Stimulated activated CD4-positive, alpha-beta T cell treated with anti-CD3 and anti-CD28 coated beads, Interleukin-1b, Interleukin-23, amount 100 ng/mL, for 24 hours (primary cell): ENCODE results near the gene LGR6.
"Not testable (repeated sequence)": the region's sequence is repeated elsewhere in the genome, so short reads cannot be mapped to it uniquely, and the experiment has no call there.

Experiments used
- DNase-seq, 4 experiments: peaks; one replicate each; pipeline ENCODE4 v3.0.0-alpha.2; 2020; ENCODE audit warnings: low read depth in 4 of 4, low spot score in 1 of 4

Gene LGR6, protein sequence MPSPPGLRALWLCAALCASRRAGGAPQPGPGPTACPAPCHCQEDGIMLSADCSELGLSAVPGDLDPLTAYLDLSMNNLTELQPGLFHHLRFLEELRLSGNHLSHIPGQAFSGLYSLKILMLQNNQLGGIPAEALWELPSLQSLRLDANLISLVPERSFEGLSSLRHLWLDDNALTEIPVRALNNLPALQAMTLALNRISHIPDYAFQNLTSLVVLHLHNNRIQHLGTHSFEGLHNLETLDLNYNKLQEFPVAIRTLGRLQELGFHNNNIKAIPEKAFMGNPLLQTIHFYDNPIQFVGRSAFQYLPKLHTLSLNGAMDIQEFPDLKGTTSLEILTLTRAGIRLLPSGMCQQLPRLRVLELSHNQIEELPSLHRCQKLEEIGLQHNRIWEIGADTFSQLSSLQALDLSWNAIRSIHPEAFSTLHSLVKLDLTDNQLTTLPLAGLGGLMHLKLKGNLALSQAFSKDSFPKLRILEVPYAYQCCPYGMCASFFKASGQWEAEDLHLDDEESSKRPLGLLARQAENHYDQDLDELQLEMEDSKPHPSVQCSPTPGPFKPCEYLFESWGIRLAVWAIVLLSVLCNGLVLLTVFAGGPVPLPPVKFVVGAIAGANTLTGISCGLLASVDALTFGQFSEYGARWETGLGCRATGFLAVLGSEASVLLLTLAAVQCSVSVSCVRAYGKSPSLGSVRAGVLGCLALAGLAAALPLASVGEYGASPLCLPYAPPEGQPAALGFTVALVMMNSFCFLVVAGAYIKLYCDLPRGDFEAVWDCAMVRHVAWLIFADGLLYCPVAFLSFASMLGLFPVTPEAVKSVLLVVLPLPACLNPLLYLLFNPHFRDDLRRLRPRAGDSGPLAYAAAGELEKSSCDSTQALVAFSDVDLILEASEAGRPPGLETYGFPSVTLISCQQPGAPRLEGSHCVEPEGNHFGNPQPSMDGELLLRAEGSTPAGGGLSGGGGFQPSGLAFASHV

DNA sequence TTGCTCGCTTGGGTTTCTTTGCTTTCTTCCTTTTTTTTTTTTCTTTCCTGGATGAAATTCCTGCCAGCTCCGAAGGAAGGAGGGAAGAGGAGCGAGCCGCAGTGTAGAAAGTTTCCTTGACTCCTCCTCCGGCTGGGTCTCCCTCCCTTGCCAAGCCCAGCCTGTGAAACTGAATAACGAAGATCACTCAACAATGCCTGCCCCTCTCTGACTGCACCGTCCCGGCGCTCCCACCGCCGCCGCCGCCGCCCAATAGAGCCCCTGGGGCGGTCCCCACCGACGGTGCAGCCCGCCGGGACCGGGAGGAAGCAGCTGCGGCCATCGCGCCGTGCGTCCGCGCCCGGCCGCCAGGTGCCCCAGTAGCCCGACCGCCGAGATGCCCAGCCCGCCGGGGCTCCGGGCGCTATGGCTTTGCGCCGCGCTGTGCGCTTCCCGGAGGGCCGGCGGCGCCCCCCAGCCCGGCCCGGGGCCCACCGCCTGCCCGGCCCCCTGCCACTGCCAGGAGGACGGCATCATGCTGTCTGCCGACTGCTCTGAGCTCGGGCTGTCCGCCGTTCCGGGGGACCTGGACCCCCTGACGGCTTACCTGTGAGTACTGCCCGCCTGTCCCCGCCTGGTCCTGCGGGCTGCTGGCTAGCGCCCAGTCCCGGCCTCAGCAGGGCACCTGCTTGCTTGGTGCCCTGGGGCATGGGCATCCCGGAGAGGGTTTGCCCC is at the start of gene LGR6:
LGR6 (plus strand) TSS at position 186 of the 714 bp plus-strand sequence; CDS start at position 377, 191 bp downstream.
- no peak for DNase-seq

DNA sequence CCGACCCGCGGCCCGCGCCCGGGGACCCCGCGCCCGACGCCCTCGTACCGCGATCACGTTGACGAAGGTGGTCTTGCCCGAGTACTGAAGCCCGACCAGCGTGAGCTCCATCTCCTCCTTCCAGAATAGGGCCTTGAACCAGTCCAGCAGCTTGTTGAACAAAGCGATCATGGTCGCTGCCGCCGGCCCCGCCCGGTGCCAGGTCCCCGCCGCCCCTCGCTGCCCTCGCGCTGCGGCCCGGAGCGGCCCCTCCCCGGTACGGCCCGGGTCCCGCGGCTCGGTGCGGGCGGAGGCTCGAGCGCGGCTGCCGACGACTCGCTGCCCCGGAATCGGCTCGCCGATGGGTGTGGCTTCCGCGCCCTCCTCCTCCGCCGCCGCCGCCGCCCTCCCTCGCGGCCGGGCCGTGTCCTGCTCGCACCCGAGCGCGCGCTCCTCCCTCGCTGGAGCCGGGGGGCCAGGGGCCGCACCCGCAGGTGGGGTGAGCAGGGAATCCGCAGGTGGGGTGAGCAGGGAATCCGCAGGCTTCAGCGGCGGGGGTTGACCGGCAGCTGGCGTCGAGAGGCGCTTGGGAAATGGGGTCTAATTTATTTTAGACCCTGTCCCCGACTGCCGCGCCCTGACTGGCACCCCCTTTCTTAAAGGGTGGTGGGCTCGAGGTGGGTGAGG is 49.1 kb upstream of the LGR6 start, which contains the start of gene ARL8A:
ARL8A (minus strand) TSS at position 336 of the 666 bp plus-strand sequence; CDS start at position 171, 165 bp downstream.
- peak in 1 of 4 experiments; percentile 64 for DNase-seq

- no peak for DNase-seq
These were observed 48.4 kb upstream of the LGR6 start for GRCh38 chr1:202145068-202145743.

GRCh38 chr1:202145744-202146140 is 47.9 kb upstream of the LGR6 start:
- not testable (repeated sequence) for DNase-seq

DNA sequence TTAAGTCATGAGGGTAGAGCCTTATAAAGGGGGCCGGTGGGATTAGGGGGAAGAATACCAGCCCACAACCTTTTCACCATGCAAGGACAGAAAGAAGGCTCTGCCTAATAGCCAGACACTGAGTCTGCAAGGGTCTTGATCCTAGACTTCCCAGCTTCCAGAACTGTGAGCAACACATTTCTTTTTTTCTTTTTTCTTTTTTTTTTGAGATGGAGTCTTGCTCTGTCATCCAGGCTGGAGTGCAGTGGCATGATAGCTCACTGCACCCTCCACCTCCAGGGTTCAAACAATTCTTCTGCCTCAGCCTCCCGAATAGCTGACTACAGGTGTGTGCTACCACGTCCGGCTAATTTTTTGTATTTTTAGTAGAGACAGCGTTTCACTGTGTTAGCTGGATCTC is 47.3 kb upstream of the LGR6 start:
- DNase-seq = no peak

DNA sequence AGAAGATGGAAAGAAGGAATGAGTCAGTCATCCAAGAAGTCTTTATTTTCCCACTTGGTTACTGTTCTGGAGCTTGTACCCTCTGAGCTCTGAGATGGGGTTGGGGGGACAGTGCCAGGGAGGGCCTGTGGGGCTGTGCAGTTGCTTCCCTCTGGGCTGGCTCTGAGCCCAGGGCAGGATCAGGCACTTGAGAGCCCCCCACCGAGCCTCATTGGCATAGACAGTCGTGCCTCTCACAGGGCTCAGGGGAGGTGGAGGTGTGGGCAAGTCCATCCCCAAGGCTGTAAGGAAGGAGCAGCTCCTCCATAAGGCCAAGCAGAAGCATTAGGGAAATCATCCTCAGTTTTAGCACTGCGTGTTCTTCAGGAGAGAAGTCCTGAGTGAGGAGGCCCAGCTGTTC is 46.6 kb upstream of the LGR6 start:
- DNase-seq = no peak

DNA sequence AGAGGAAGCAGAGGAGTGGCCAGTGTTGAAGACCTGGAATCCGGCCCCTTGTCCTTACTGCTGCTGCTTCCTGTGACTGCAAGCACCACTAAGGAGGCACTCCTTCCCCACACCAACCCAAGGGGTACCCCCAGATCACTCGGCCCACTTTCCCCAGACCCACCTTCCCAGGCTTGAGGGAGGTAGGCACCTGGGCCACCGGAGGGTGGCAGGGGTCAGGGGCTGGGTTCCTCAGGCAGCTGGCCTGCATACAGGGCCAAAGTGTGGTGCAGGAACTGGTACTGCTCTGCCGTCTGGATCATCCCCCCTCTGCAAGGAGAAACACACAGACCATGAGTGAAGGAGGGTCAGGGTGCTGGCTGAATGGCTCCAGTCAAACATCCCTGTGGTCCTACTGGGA is 45.2 kb upstream of the LGR6 start:
- DNase-seq = no peak

DNA sequence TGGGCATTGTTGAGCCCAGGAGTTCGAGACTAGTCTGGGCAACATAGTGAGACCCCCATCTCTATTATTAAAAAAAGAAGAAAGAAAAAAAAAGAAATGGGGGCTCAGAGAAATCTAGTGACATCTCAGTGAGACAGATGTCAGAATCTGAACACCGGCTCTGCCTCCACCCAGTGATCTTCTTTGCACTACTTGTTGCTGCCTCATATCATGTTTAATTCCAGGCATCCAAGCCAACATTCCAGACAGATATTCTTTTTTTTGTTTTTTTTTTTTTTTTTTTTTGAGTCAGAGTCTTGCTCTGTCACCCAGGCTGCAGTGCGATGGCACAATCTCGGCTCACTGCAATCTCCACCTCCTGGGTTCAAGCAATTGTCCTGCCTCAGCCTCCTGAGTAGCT is 44.0 kb upstream of the LGR6 start:
- no peak for DNase-seq

- no peak for DNase-seq
These were observed 43.4 kb upstream of the LGR6 start for GRCh38 chr1:202150187-202150586.

DNA sequence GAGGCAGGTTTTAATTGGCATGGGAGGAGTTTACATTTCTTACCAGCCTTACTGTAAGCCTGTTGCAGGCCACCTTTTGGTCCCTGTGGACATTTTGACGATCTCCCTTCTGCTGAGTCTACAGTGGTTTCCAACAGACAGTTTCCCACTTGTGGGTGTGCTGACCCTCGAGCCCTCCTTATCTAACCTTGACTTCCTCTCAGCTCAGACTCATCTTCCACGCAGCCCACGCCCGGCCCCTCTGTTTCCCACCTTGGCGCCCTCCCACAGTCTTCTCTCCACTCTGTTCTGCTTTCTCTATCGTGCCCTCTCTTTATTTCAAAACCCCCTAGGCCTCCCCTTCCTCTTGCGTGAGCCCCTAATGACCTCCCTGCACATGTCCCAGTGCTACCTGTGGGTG is 43.0 kb upstream of the LGR6 start:
- DNase-seq = no peak

- DNase-seq = no peak
These were observed 42.6 kb upstream of the LGR6 start for GRCh38 chr1:202151045-202151444.

DNA sequence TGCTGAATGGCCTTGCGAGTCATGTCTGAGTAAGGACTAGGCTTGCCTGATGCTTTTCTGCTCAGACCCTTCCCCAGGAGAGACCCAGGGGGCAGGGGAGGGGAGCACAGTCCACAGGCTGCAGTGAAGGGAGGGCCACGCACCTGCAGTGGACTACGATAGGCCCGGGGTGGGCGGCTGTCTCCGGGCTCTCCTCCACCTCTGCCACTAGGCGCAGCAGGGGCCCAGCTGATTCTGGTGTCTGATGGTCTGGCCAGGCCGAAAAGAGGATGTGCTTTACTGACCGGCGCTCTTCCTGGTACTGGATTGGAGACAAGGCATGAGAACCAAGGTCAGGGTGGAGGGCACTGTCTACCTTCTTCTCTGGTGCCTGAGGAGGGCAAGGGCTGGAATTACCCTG is 41.2 kb upstream of the LGR6 start:
- no peak for DNase-seq

GRCh38 chr1:202153284-202153683 is 40.3 kb upstream of the LGR6 start:
- DNase-seq = no peak

GRCh38 chr1:202154148-202154765 is 39.3 kb upstream of the LGR6 start:
- no peak for DNase-seq

GRCh38 chr1:202154766-202155477 is 38.7 kb upstream of the LGR6 start:
- DNase-seq = no peak

GRCh38 chr1:202155478-202156021 is 38.0 kb upstream of the LGR6 start:
- no peak for DNase-seq

DNA sequence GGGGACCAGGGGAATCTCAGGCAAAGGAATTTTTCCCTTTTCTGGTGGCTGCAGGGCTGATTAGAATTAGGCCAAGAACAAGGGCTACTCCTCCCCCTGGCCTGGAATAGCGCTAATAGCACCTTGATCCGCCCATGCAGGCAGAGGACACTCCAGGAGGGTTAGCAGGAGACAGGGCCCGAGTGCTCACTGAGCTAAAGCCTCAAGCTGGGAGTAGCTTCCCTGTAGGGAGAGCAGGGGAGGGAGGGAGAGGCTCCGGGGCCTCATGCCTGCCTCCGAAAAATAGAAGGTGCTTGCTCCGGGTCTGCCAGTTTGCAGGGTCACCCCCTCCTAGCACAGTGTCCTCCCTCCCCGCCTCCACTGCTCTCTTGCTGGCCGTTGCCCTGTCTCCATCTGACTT is 37.0 kb upstream of the LGR6 start:
- no peak for DNase-seq

- no peak for DNase-seq
These were observed 35.7 kb upstream of the LGR6 start for GRCh38 chr1:202157945-202158344.
